CD4-positive, alpha-beta memory T cell (primary cell): Measurements from ENCODE around the gene EEF1G. TPM values are rescaled to one million over a fixed set of nuclear protein-coding genes. Genes with fewer than 3 reads are reported as not detected.

Source experiments
- CTCF ChIA-PET: fragments of 350-600 bp; sonication (Branson Sonifier 250); formaldehyde crosslinking; loops from one replicate; lab custom pipeline; 2021; ENCODE audit warnings: inconsistent platforms; ENCODE audit not compliant: partially characterized antibody; lab: Charles Lee
- POLR2A ChIA-PET: fragments of 350-600 bp; sonication (Branson Sonifier 250); formaldehyde crosslinking; loops from one replicate; lab custom pipeline; 2021; ENCODE audit not compliant: partially characterized antibody; lab: Charles Lee
- DNase-seq, 5 donors: peaks; one replicate each; pipeline versions ENCODE4 v3.0.0 to v3.0.0-alpha.2; 2020 to 2022; ENCODE audit warnings: mixed read lengths in 1 of 5
- H3K27ac ChIP-seq: one replicate; pipeline ENCODE4 v1.7.0; 2013; ENCODE audit warnings: low read depth, low read length
- H3K27me3 ChIP-seq: 2 replicates; pipeline ENCODE4 v1.7.0; 2013; ENCODE audit warnings: mild to moderate bottlenecking, low read length, moderate library complexity; ENCODE audit not compliant: insufficient read depth
- H3K36me3 ChIP-seq: 2 replicates; pipeline ENCODE4 v1.7.0; 2013; ENCODE audit warnings: mild to moderate bottlenecking, low read length, moderate library complexity; ENCODE audit not compliant: insufficient read depth
- H3K4me1 ChIP-seq: 2 replicates; pipeline ENCODE4 v1.7.0; 2013; ENCODE audit warnings: mild to moderate bottlenecking, low read length, moderate library complexity; ENCODE audit not compliant: insufficient read depth
- H3K4me3 ChIP-seq, 2 donors: one replicate each; pipeline ENCODE4 v1.7.0; 2013; ENCODE audit warnings: low read length in 2 of 2, mild to moderate bottlenecking in 1 of 2
- H3K9me3 ChIP-seq, 2 donors: one replicate each; pipeline ENCODE4 v1.7.0; 2013; ENCODE audit warnings: low read length in 2 of 2, control low read depth in 1 of 2; ENCODE audit not compliant: control insufficient read depth in 1 of 2
- H3K27ac Mint-ChIP-seq, 7 donors: one replicate each; pipeline ENCODE4 v1.8.0; 2020 to 2021; ENCODE audit warnings: mixed read lengths in 7 of 7, mild to moderate bottlenecking in 6 of 7, inconsistent platforms in 3 of 7, moderate library complexity in 3 of 7
- H3K27me3 Mint-ChIP-seq, 2 donors: one replicate each; pipeline ENCODE4 v1.8.0; 2020 to 2021; ENCODE audit warnings: mixed read lengths in 2 of 2
- H3K36me3 Mint-ChIP-seq, 2 donors: one replicate each; pipeline ENCODE4 v1.8.0; 2020 to 2021; ENCODE audit warnings: mixed read lengths in 2 of 2, inconsistent platforms in 1 of 2, mild to moderate bottlenecking in 1 of 2
- H3K4me1 Mint-ChIP-seq, 4 donors: one replicate each; pipeline ENCODE4 v1.8.0; 2020 to 2021; ENCODE audit warnings: mixed read lengths in 4 of 4, mild to moderate bottlenecking in 1 of 4
- H3K4me3 Mint-ChIP-seq, 8 donors: one replicate each; pipeline ENCODE4 v1.8.0; 2020 to 2021; ENCODE audit warnings: mixed read lengths in 8 of 8, mild to moderate bottlenecking in 7 of 8, moderate library complexity in 6 of 8, inconsistent platforms in 3 of 8
- H3K9me3 Mint-ChIP-seq, 8 donors: one replicate each; pipeline ENCODE4 v1.8.0; 2020 to 2021; ENCODE audit warnings: mixed read lengths in 8 of 8, mild to moderate bottlenecking in 5 of 8, inconsistent platforms in 3 of 8, moderate library complexity in 1 of 8
- intact Hi-C: fragments of 100-400 bp; cut with micrococcal nuclease; formaldehyde crosslinking; loops from one replicate; pipeline ENCODE4 v1.15.1; 2023
- polyA plus RNA-seq, 2 donors: library from polyadenylated mRNA; unstranded; fragments of 300-500 nt; fragmentation: Illumina TruSeq; gene quantifications; one replicate each; pipeline ENCODE4 v1.2.3, GENCODE V29; 2021
- total RNA-seq, 2 experiments: library from RNA; stranded (reverse); gene quantifications; one replicate each; pipeline ENCODE4 v1.2.3, GENCODE V29; 2021

EEF1G gene
- total and polyA plus RNA-seq, 4 experiments from 2014 or later = 1,453 to 1,910 (median 1,835) TPM

DNA sequence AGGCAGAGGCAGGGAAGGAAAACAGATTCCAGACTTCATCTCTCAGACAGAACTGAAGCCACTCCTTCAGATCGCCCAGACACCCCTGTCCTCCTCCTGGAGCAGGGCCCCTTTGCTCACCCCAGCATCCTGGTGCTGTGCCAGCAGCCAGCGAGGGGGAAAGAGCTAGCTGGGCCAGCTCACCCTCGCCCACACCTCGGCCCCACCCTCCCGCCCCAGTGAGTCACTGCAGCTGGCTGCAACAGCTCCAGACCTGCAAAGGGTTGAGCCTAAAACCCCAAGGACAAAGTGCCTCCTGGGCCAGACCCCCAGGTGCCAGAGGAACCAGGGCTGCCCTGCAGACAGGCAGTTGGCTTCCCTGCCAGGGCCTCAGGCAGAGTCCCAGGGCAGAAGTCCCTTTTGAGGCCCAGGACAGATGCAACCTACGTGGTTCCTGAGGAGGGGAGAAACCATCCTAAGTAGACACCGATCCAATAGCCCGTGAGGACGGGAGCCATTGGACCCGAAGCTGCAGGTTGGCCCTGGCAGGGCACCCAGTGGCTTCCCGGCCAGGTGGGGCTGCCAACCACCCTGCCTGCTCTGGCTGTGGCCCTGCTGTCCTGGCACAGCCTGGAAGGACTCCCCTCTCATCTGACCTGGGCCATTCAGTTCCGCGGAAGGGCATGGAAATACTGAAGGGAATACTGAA lies 34.3 kb downstream of the EEF1G start:
- intact Hi-C loops = no loop called here
- H3K4me3 Mint-ChIP-seq = peak overlapping the region; percentile 48 to 88 (median 76)
- peaks cover 26 to 57% of the 10 kb centered on the region in 2 donors for H3K36me3 Mint-ChIP-seq
- peak overlapping the region; percentile 42 to 99 (median 91) for H3K27ac Mint-ChIP-seq
- ChIA-PET CTCF (interaction anchor here (0.9 to 13.4 kb wide), 3 partner anchors 17 to 115 kb away, joined by 5 to 450 read pairs (median 151); no protein-coding TSS in a partner anchor), POLR2A (interaction anchor here (0.9 to 16.0 kb wide), 4 partner anchors 17 to 113 kb away, joined by 3 to 751 read pairs (median 36); partner anchors contain the start of genes INTS5 and TUT1)
- peaks cover 27% of the 10 kb centered on the region for H3K36me3 ChIP-seq
- H3K27me3 ChIP-seq = no peaks in the 10 kb centered on the region
- peaks cover 50 to 79% (median 63%) of the 10 kb centered on the region in 4 donors for H3K4me1 Mint-ChIP-seq
- H3K4me3 ChIP-seq = peak overlapping the region; percentile 42 to 44
- H3K27ac ChIP-seq = peak overlapping the region; percentile 97
- H3K4me1 ChIP-seq = peaks cover 72% of the 10 kb centered on the region
- H3K9me3 ChIP-seq = no peaks in the 10 kb centered on the region
- H3K27me3 Mint-ChIP-seq = no peaks in the 10 kb centered on the region
- H3K9me3 Mint-ChIP-seq = peaks cover 0 to 7% (median 0%) of the 10 kb centered on the region in 8 donors
- peak in 2 of 5 donors; percentile 26 to 80 for DNase-seq

- POLR2A ChIA-PET = interaction anchor here (0.9 to 16.0 kb wide), 4 partner anchors 17 to 114 kb away, joined by 3 to 751 read pairs (median 38); partner anchors contain the start of gene INTS5
- Histone ChIP-seq H3K4me3 (peak overlapping the region in 1 of 2 donors; percentile 16), H3K36me3 (peaks cover 34% of the 10 kb centered on the region), H3K27me3 (no peaks in the 10 kb centered on the region), H3K27ac (peak overlapping the region; percentile 48), H3K9me3 (no peaks in the 10 kb centered on the region), H3K4me1 (peaks cover 64% of the 10 kb centered on the region)
- peak overlapping the region; percentile 48 to 88 (median 76) for H3K4me3 Mint-ChIP-seq
- intact Hi-C loops = no loop called here
- H3K27me3 Mint-ChIP-seq = no peaks in the 10 kb centered on the region
- peaks cover 32 to 59% of the 10 kb centered on the region in 2 donors for H3K36me3 Mint-ChIP-seq
- H3K4me1 Mint-ChIP-seq = peaks cover 47 to 77% (median 60%) of the 10 kb centered on the region in 4 donors
- CTCF ChIA-PET = interaction anchor here (1.4 to 13.4 kb wide), 3 partner anchors 12 to 114 kb away, joined by 3 to 450 read pairs (median 151); no protein-coding TSS in a partner anchor
- peak in 1 of 5 donors; percentile 41 for DNase-seq
- H3K27ac Mint-ChIP-seq = peak overlapping the region; percentile 82 to 99 (median 91)
- peaks cover 0 to 8% (median 0%) of the 10 kb centered on the region in 8 donors for H3K9me3 Mint-ChIP-seq
Measured at GRCh38 chr11:62538470-62539237, 35.0 kb downstream of the EEF1G start.

DNA sequence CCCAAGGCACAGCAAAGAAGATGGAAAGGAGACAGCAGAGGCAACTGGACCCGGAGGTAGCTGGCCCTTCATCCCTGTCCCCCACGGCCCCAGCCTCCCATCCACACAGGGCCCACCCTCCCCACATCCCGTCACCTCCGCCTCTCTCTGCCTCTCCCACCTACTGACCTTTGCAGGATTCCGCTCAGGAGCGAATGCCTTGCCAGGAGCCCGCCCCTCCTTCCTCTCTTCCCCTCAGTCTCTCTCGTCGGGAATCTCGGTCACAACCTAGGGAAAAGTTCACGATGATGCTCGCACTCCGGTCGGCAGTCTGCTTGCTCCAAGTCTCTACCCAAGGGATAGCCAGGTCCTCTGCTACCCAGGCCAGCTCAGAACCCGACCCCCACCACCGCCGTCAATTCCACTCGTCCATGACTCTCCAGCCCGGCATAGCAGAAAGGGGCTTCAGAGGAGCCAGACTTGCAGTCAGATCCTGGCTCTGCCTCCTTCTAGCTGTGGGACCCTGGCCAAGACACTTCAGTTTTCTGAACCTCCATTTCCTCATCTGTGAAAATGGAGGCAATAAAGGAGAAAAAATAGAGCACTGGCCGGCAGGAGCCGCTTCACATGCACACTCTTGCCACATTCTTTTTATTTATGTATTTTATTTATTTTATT lies 37.3 kb downstream of the EEF1G start:
- peaks cover 49 to 64% of the 10 kb centered on the region in 2 donors for H3K36me3 Mint-ChIP-seq
- intact Hi-C loops = no loop called here
- H3K27ac Mint-ChIP-seq = peak overlapping the region in 6 of 7 donors; percentile 52 to 99 (median 76)
- peaks cover 0 to 8% (median 0%) of the 10 kb centered on the region in 8 donors for H3K9me3 Mint-ChIP-seq
- H3K4me3 ChIP-seq = no peak overlapping the region
- H3K4me1 ChIP-seq = peaks cover 42% of the 10 kb centered on the region
- peaks cover 56% of the 10 kb centered on the region for H3K36me3 ChIP-seq
- no peaks in the 10 kb centered on the region for H3K9me3 ChIP-seq
- peak in 1 of 5 donors; percentile 27 for DNase-seq
- H3K27me3 Mint-ChIP-seq = no peaks in the 10 kb centered on the region
- POLR2A ChIA-PET = interaction anchor here (0.6 to 16.0 kb wide), 2 partner anchors 19 to 25 kb away, joined by 3 to 751 read pairs; no protein-coding TSS in a partner anchor
- no peak overlapping the region for H3K27ac ChIP-seq
- H3K27me3 ChIP-seq = no peaks in the 10 kb centered on the region
- H3K4me1 Mint-ChIP-seq = peaks cover 33 to 71% (median 53%) of the 10 kb centered on the region in 4 donors
- CTCF ChIA-PET = interaction anchor here (0.9 to 13.4 kb wide), 3 partner anchors 19 to 112 kb away, joined by 3 to 450 read pairs (median 151); no protein-coding TSS in a partner anchor
- H3K4me3 Mint-ChIP-seq = peak overlapping the region in 1 of 8 donors; percentile 36

GRCh38 chr11:62535802-62536201 lies 37.9 kb downstream of the EEF1G start:
- peaks cover 0 to 8% (median 0%) of the 10 kb centered on the region in 8 donors for H3K9me3 Mint-ChIP-seq
- H3K36me3 Mint-ChIP-seq = peaks cover 50 to 64% of the 10 kb centered on the region in 2 donors
- H3K27me3 Mint-ChIP-seq = no peaks in the 10 kb centered on the region
- no peak overlapping the region for H3K4me3 ChIP-seq
- no peaks in the 10 kb centered on the region for H3K9me3 ChIP-seq
- ChIA-PET POLR2A (interaction anchor here (0.6 to 16.0 kb wide), 2 partner anchors 20 to 24 kb away, joined by 3 to 751 read pairs; no protein-coding TSS in a partner anchor), CTCF (interaction anchor here (11.5 to 13.4 kb wide), 2 partner anchors 20 to 111 kb away, joined by 151 to 450 read pairs; no protein-coding TSS in a partner anchor)
- H3K27ac ChIP-seq = no peak overlapping the region
- intact Hi-C loops = no loop called here
- no peaks in the 10 kb centered on the region for H3K27me3 ChIP-seq
- no peak overlapping the region for H3K4me3 Mint-ChIP-seq
- H3K27ac Mint-ChIP-seq = peak overlapping the region in 3 of 7 donors; percentile 29 to 99 (median 77)
- H3K36me3 ChIP-seq = peaks cover 62% of the 10 kb centered on the region
- H3K4me1 Mint-ChIP-seq = peaks cover 30 to 71% (median 52%) of the 10 kb centered on the region in 4 donors
- H3K4me1 ChIP-seq = peaks cover 36% of the 10 kb centered on the region
- peak in 1 of 5 donors; percentile 30 for DNase-seq

- Histone ChIP-seq H3K27me3 (no peaks in the 10 kb centered on the region), H3K4me1 (peaks cover 27% of the 10 kb centered on the region), H3K9me3 (no peaks in the 10 kb centered on the region), H3K27ac (no peak overlapping the region), H3K4me3 (no peak overlapping the region), H3K36me3 (peaks cover 69% of the 10 kb centered on the region)
- POLR2A ChIA-PET = interaction anchor here (16.0 kb wide), 1 partner anchor 21 kb away, joined by 751 read pairs; no protein-coding TSS in a partner anchor
- intact Hi-C loops = no loop called here
- peak overlapping the region in 3 of 8 donors; percentile 10 to 28 (median 21) for H3K4me3 Mint-ChIP-seq
- peaks cover 28 to 71% (median 51%) of the 10 kb centered on the region in 4 donors for H3K4me1 Mint-ChIP-seq
- H3K27me3 Mint-ChIP-seq = no peaks in the 10 kb centered on the region
- peaks cover 0 to 11% (median 0%) of the 10 kb centered on the region in 8 donors for H3K9me3 Mint-ChIP-seq
- H3K27ac Mint-ChIP-seq = peak overlapping the region; percentile 20 to 84 (median 79)
- DNase-seq = peak in 1 of 5 donors; percentile 32
- peaks cover 59 to 71% of the 10 kb centered on the region in 2 donors for H3K36me3 Mint-ChIP-seq
- CTCF ChIA-PET = interaction anchor here (1.3 to 13.4 kb wide), 3 partner anchors 21 to 140 kb away, joined by 4 to 450 read pairs (median 151); no protein-coding TSS in a partner anchor
Measured at GRCh38 chr11:62534779-62535545, 38.7 kb downstream of the EEF1G start.
